ENCODE results near the gene AP3S2. TPM values are rescaled to one million over a fixed set of nuclear protein-coding genes. Genes with fewer than 3 reads are reported as not detected.

Gene AP3S2
- total and polyA plus RNA-seq, 2 of the 13 experiments (the other 11 are each of a cell fraction or from before 2014, with no cell fraction given): 17.6 to 44.4 TPM

- peak; percentile 85 for TF ChIP-seq BCL6 (CRISPR knock-in tag; IDR thresholded peaks at IDR 0.05)
- TF ChIP-seq ZNF550 (CRISPR knock-in tag; IDR thresholded peaks at IDR 0.05; ENCODE audit: borderline replicate concordance): no peak
- peak; percentile 94 for TF ChIP-seq ZFX (CRISPR knock-in tag; IDR thresholded peaks at IDR 0.05; ENCODE audit: low read depth)
- TF ChIP-seq ZNF788 (CRISPR knock-in tag; IDR thresholded peaks at IDR 0.05; ENCODE audit: borderline replicate concordance): peak; percentile 42; the same call in 1 of the 2 replicates
- TF ChIP-seq ARID5B (CRISPR knock-in tag; IDR thresholded peaks at IDR 0.05): peak; percentile 80
- no peak for TF ChIP-seq ZNF101 (CRISPR knock-in tag; IDR thresholded peaks at IDR 0.05; ENCODE audit: borderline replicate concordance, low read depth)
- 0 out of 2 replicates have a peak, but pooled peaks have one; percentile 18 for TF ChIP-seq TRIM24 (CRISPR knock-in tag; IDR thresholded peaks at IDR 0.05)
- TF ChIP-seq MTA1 (CRISPR knock-in tag; IDR thresholded peaks at IDR 0.05; ENCODE audit: borderline replicate concordance): peak; percentile 96
- TF ChIP-seq ZNF382 (CRISPR knock-in tag; IDR thresholded peaks at IDR 0.05; ENCODE audit: borderline replicate concordance): no peak
- no peak for TF ChIP-seq NAIF1 (CRISPR knock-in tag; IDR thresholded peaks at IDR 0.05; ENCODE audit: borderline replicate concordance)
- TF ChIP-seq MYPOP (CRISPR knock-in tag; IDR thresholded peaks at IDR 0.05): peak; percentile 76; the same call in 1 of the 2 replicates
- no peak for TF ChIP-seq SMYD3 (CRISPR knock-in tag; IDR thresholded peaks at IDR 0.05)
- TF ChIP-seq WIZ (CRISPR knock-in tag; IDR thresholded peaks at IDR 0.05): no peak
- TF ChIP-seq DNMT3B (CRISPR knock-in tag; conservative IDR thresholded peaks at IDR 0.05): 0 out of 2 replicates have a peak, but pooled peaks have one; percentile 52
- peak; percentile 83 for TF ChIP-seq ZNF503 (CRISPR knock-in tag; IDR thresholded peaks at IDR 0.05)
- TF ChIP-seq THAP7 (CRISPR knock-in tag; IDR thresholded peaks at IDR 0.05): no peak
- TF ChIP-seq ZFP91 (CRISPR knock-in tag; IDR thresholded peaks at IDR 0.05; ENCODE audit: borderline replicate concordance): peak; percentile 44; the same call in 1 of the 2 replicates
- peak; percentile 18; the same call in 1 of the 2 replicates for TF ChIP-seq SIX4 (CRISPR knock-in tag; IDR thresholded peaks at IDR 0.05)
Measured at GRCh38 chr15:89809093-89809786, 84.6 kb downstream of the AP3S2 start (continued).

Data from HepG2 (cell line).